ENCODE results near the gene KCNQ1. TPM values are rescaled to one million over a fixed set of nuclear protein-coding genes. Genes with fewer than 3 reads are reported as not detected.

The KCNQ1 gene
- total and polyA plus RNA-seq, 2 of the 13 experiments (the other 11 are each of a cell fraction or from before 2014, with no cell fraction given): 0.02 to 0.08 TPM

- no peak for TF ChIP-seq CEBPZ (IDR thresholded peaks at IDR 0.05; ENCODE audit: low read length)
- no peak for TF ChIP-seq HHEX (CRISPR knock-in tag; IDR thresholded peaks at IDR 0.05)
- TF ChIP-seq, protein P1, sequence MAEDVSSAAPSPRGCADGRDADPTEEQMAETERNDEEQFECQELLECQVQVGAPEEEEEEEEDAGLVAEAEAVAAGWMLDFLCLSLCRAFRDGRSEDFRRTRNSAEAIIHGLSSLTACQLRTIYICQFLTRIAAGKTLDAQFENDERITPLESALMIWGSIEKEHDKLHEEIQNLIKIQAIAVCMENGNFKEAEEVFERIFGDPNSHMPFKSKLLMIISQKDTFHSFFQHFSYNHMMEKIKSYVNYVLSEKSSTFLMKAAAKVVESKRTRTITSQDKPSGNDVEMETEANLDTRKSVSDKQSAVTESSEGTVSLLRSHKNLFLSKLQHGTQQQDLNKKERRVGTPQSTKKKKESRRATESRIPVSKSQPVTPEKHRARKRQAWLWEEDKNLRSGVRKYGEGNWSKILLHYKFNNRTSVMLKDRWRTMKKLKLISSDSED (CRISPR knock-in tag; IDR thresholded peaks at IDR 0.05): no peak
- TF ChIP-seq ZNF317 (CRISPR knock-in tag; IDR thresholded peaks at IDR 0.05): no peak
- no peak for TF ChIP-seq ZNF775 (CRISPR knock-in tag; IDR thresholded peaks at IDR 0.05; ENCODE audit: borderline replicate concordance)
- no peak for TF ChIP-seq IRX3 (CRISPR knock-in tag; IDR thresholded peaks at IDR 0.05; ENCODE audit: borderline replicate concordance, low read depth)
- TF ChIP-seq ZBTB2 (CRISPR knock-in tag; IDR thresholded peaks at IDR 0.05; ENCODE audit: low read depth): no peak
- TF ChIP-seq U2AF1 (optimal IDR thresholded peaks at IDR 0.05; ENCODE audit: low read depth, low read length): no peak
- TF ChIP-seq GTF2F1 (IDR thresholded peaks at IDR 0.05; ENCODE audit: low read length): no peak
- TF ChIP-seq IRF9 (CRISPR knock-in tag; IDR thresholded peaks at IDR 0.05; ENCODE audit: borderline replicate concordance): no peak; the same call in 1 of the 2 replicates
- no peak for TF ChIP-seq POLR2G (IDR thresholded peaks at IDR 0.05; ENCODE audit: low read depth, low read length)
- TF ChIP-seq MXD1 (CRISPR knock-in tag; IDR thresholded peaks at IDR 0.05): no peak
- TF ChIP-seq, protein P2, sequence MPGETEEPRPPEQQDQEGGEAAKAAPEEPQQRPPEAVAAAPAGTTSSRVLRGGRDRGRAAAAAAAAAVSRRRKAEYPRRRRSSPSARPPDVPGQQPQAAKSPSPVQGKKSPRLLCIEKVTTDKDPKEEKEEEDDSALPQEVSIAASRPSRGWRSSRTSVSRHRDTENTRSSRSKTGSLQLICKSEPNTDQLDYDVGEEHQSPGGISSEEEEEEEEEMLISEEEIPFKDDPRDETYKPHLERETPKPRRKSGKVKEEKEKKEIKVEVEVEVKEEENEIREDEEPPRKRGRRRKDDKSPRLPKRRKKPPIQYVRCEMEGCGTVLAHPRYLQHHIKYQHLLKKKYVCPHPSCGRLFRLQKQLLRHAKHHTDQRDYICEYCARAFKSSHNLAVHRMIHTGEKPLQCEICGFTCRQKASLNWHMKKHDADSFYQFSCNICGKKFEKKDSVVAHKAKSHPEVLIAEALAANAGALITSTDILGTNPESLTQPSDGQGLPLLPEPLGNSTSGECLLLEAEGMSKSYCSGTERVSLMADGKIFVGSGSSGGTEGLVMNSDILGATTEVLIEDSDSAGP (CRISPR knock-in tag; IDR thresholded peaks at IDR 0.05; ENCODE audit: borderline replicate concordance): peak; percentile 44; the same call in 1 of the 2 replicates
- TF ChIP-seq PHF5A (CRISPR knock-in tag; IDR thresholded peaks at IDR 0.05; ENCODE audit: low read depth, unreplicated experiment): no peak
- TF ChIP-seq NRL (CRISPR knock-in tag; IDR thresholded peaks at IDR 0.05; ENCODE audit: borderline replicate concordance): no peak
- TF ChIP-seq, protein P3, sequence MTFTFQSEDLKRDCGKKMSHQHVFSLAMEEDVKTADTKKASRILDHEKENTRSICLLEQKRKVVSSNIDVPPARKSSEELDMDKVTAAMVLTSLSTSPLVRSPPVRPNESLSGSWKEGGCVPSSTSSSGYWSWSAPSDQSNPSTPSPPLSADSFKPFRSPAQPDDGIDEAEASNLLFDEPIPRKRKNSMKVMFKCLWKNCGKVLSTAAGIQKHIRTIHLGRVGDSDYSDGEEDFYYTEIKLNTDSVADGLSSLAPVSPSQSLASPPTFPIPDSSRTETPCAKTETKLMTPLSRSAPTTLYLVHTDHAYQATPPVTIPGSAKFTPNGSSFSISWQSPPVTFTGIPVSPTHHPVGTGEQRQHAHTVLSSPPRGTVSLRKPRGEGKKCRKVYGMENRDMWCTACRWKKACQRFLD (CRISPR knock-in tag; IDR thresholded peaks at IDR 0.05; ENCODE audit: borderline replicate concordance): no peak
- 0 out of 2 replicates have a peak, but pooled peaks have one; percentile 40 for TF ChIP-seq NR2C2 (CRISPR knock-in tag; IDR thresholded peaks at IDR 0.05; ENCODE audit: borderline replicate concordance)
Measured at GRCh38 chr11:2409611-2410468, 35.0 kb upstream of the KCNQ1 start (continued).

All from HepG2 (cell line).